HepG2 (cell line): ENCODE measurements around the gene SCGB2A2. TPM values are rescaled to one million over a fixed set of nuclear protein-coding genes. Genes with fewer than 3 reads are reported as not detected.

Source experiments
- ARNT ChIP-seq: fragments of 450-650 bp; IDR thresholded peaks from 2 replicates; pipeline ENCODE4 v1.6.1; 2017
- CAMTA2 ChIP-seq: sonication (generic); formaldehyde crosslinking; IDR thresholded peaks from 2 replicates; pipeline ENCODE4 v1.4.0; 2020; ENCODE audit warnings: mild to moderate bottlenecking, missing genetic modification reagents, borderline replicate concordance
- CBX2 ChIP-seq, 2 experiments: fragments of 200-600 bp in 1 of 2; sonication (generic); formaldehyde crosslinking in 1 of 2; IDR thresholded peaks; 2 replicates each; pipeline versions ENCODE4 v1.7.0 to v1.8.1; 2018 to 2022; ENCODE audit warnings: low read depth in 2 of 2, low read length in 1 of 2, mild to moderate bottlenecking in 1 of 2, missing genetic modification reagents in 1 of 2
- DPF2 ChIP-seq: sonication (generic); formaldehyde crosslinking; IDR thresholded peaks from 2 replicates; pipeline ENCODE4 v1.4.0; 2020; ENCODE audit warnings: mild to moderate bottlenecking, low read depth, missing genetic modification reagents, borderline replicate concordance
- ONECUT2 ChIP-seq: sonication (generic); formaldehyde crosslinking; IDR thresholded peaks from 2 replicates; pipeline ENCODE4 v1.4.0; 2020; ENCODE audit warnings: missing genetic modification reagents
- ZMYM4 ChIP-seq: sonication (generic); formaldehyde crosslinking; IDR thresholded peaks from 2 replicates; pipeline ENCODE4 v1.8.1; 2023; ENCODE audit warnings: mild to moderate bottlenecking, missing genetic modification reagents
- ZNF142 ChIP-seq: sonication (generic); formaldehyde crosslinking; IDR thresholded peaks from 2 replicates; pipeline ENCODE4 v1.4.0; 2020; ENCODE audit warnings: missing genetic modification reagents
- ZNF446 ChIP-seq: sonication (generic); formaldehyde crosslinking; IDR thresholded peaks from 2 replicates; pipeline ENCODE4 v1.5.0; 2020; ENCODE audit warnings: mild to moderate bottlenecking, missing genetic modification reagents
- ZNF644 ChIP-seq: IDR thresholded peaks from 2 replicates; pipeline ENCODE4 v1.6.1; 2016; ENCODE audit warnings: low read depth
- ZNF782 ChIP-seq: sonication (generic); formaldehyde crosslinking; IDR thresholded peaks from 2 replicates; pipeline ENCODE4 v1.4.0; 2020; ENCODE audit warnings: missing genetic modification reagents, mild to moderate bottlenecking, borderline replicate concordance
- ZNF816 ChIP-seq: sonication (generic); formaldehyde crosslinking; IDR thresholded peaks from 2 replicates; pipeline ENCODE4 v1.8.0; 2022; ENCODE audit warnings: missing genetic modification reagents, mild to moderate bottlenecking, borderline replicate concordance
- ZXDC ChIP-seq: sonication (generic); formaldehyde crosslinking; IDR thresholded peaks from 2 replicates; pipeline ENCODE4 v1.5.0; 2020; ENCODE audit warnings: mild to moderate bottlenecking, missing genetic modification reagents
- polyA plus RNA-seq, 8 experiments: library from polyadenylated mRNA; depleted of rRNA in 3 of 8; stranded (reverse) in 7 of 8; unstranded in 1 of 8; fragments of >200 nt; fragmentation: Illumina TruSeq in 4 of 8; extraction: Trizol in 4 of 8; gene quantifications; 2 replicates each; pipeline versions ENCODE4 v1.2.1 to v1.2.3, GENCODE V29; 2011 to 2016; ENCODE audit warnings: low read depth in 4 of 8, missing spikeins in 1 of 8, mixed read lengths in 1 of 8; ENCODE audit not compliant: insufficient read depth in 1 of 8
- total RNA-seq, 5 experiments: library from RNA; depleted of rRNA; stranded (reverse); fragments of >200 nt; fragmentation: Illumina TruSeq; extraction: Trizol; gene quantifications; 2 replicates each; pipeline ENCODE4 v1.2.3, GENCODE V29; 2016; ENCODE audit warnings: low read depth in 1 of 5
- TF ChIP-seq, protein P1 (sequence below): sonication (generic); formaldehyde crosslinking; IDR thresholded peaks from 2 replicates; pipeline ENCODE4 v1.5.0; 2020; ENCODE audit warnings: missing genetic modification reagents, mild to moderate bottlenecking, borderline replicate concordance
- TF ChIP-seq, protein P2 (sequence below): sonication (generic); formaldehyde crosslinking; IDR thresholded peaks from 2 replicates; pipeline ENCODE4 v1.5.1; 2020; ENCODE audit warnings: missing genetic modification reagents, mild to moderate bottlenecking, borderline replicate concordance
- TF ChIP-seq, protein P3 (sequence below): sonication (generic); formaldehyde crosslinking; IDR thresholded peaks from 2 replicates; pipeline ENCODE4 v1.5.0; 2020; ENCODE audit warnings: mild to moderate bottlenecking, missing genetic modification reagents

SCGB2A2 gene
- total and polyA plus RNA-seq, 2 of the 13 experiments (the other 11 are each of a cell fraction or from before 2014, with no cell fraction given) = 0.12 TPM; not detected in 1

DNA sequence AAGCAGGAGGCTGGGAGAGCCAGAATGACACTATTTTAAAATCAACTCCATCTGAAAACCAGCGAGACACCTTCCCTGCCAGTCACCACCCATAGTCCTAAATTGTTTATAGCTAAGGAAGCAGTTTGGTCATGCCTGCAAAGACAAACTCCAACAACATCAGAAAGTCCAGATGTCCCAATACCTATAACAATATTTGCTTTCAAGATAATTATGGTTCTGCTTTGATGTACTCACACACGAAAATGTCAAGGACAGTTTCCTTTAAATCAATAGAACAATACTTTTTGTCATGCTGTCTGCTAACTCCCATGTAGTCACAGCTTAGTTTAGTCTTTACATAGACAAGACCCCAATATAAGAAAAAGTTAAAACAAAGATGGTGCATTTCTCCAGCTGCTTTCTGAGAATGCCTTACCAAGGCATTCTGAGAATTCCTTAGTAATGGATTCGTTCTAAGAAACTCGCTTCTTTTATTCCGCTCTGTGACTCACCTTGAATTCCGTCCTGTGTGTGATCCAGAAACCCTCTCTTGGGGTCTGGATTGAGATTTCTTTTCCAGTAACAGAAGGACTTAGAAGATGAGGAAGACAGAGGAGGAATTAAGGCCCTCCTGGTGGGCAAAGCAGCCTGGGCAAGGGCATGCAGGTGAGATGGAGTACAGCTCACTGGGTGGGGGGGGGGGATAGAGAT, 9.6 kb upstream of the SCGB2A2 start (continued):
- no peak for TF ChIP-seq ZNF142 (CRISPR knock-in tag)
- 0 out of 2 replicates have a peak, but pooled peaks have one; percentile 30 for TF ChIP-seq ZNF644 (CRISPR knock-in tag)
- no peak for TF ChIP-seq ARNT
- TF ChIP-seq, protein P1, sequence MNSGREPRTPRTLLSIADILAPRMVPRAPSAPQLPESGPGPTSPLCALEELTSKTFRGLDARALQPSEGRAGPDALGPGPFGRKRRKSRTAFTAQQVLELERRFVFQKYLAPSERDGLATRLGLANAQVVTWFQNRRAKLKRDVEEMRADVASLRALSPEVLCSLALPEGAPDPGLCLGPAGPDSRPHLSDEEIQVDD (CRISPR knock-in tag) = no peak
- no peak; the same call in 1 of the 2 replicates for TF ChIP-seq ZNF816 (CRISPR knock-in tag)
- TF ChIP-seq CAMTA2 (CRISPR knock-in tag) = no peak
- TF ChIP-seq, protein P2, sequence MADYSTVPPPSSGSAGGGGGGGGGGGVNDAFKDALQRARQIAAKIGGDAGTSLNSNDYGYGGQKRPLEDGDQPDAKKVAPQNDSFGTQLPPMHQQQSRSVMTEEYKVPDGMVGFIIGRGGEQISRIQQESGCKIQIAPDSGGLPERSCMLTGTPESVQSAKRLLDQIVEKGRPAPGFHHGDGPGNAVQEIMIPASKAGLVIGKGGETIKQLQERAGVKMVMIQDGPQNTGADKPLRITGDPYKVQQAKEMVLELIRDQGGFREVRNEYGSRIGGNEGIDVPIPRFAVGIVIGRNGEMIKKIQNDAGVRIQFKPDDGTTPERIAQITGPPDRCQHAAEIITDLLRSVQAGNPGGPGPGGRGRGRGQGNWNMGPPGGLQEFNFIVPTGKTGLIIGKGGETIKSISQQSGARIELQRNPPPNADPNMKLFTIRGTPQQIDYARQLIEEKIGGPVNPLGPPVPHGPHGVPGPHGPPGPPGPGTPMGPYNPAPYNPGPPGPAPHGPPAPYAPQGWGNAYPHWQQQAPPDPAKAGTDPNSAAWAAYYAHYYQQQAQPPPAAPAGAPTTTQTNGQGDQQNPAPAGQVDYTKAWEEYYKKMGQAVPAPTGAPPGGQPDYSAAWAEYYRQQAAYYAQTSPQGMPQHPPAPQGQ (CRISPR knock-in tag) = no peak
- TF ChIP-seq DPF2 (CRISPR knock-in tag) = peak; percentile 90; the same call in 1 of the 2 replicates
- no peak for TF ChIP-seq ZNF446 (CRISPR knock-in tag)
- peak; percentile 90 for TF ChIP-seq ONECUT2 (CRISPR knock-in tag)
- TF ChIP-seq ZMYM4 (CRISPR knock-in tag) = peak; percentile 60
- no peak for TF ChIP-seq CBX2 (IDR thresholded peaks at IDR 0.05; ENCODE audit: low read depth, low read length)
- no peak for TF ChIP-seq CBX2 (CRISPR knock-in tag; IDR thresholded peaks at IDR 0.05; ENCODE audit: low read depth)
- TF ChIP-seq ZXDC (CRISPR knock-in tag) = no peak
- no peak for TF ChIP-seq ZNF782
- TF ChIP-seq, protein P3, sequence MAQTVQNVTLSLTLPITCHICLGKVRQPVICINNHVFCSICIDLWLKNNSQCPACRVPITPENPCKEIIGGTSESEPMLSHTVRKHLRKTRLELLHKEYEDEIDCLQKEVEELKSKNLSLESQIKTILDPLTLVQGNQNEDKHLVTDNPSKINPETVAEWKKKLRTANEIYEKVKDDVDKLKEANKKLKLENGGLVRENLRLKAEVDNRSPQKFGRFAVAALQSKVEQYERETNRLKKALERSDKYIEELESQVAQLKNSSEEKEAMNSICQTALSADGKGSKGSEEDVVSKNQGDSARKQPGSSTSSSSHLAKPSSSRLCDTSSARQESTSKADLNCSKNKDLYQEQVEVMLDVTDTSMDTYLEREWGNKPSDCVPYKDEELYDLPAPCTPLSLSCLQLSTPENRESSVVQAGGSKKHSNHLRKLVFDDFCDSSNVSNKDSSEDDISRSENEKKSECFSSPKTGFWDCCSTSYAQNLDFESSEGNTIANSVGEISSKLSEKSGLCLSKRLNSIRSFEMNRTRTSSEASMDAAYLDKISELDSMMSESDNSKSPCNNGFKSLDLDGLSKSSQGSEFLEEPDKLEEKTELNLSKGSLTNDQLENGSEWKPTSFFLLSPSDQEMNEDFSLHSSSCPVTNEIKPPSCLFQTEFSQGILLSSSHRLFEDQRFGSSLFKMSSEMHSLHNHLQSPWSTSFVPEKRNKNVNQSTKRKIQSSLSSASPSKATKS (CRISPR knock-in tag) = 0 out of 2 replicates have a peak, but pooled peaks have one; percentile 25
